HG03196 (cell line): Measurements from ENCODE around the gene TMEM263.
A peak's percentile ranks its signal among the peaks of the same experiment; 100 is the strongest.
"Not testable (repeated sequence)": the region's sequence is repeated elsewhere in the genome, so short reads cannot be mapped to it uniquely, and the experiment has no call there.

Experiments used
- ATAC-seq: cut with Tn5 transposase; IDR thresholded peaks from one replicate; pipeline ENCODE4 v1.9.1; 2021; ENCODE audit not compliant: unreplicated experiment

TMEM263 gene

GRCh38 chr12:106955377-106956047 lies at the start of gene TMEM263:
TMEM263 (plus strand) TSS chr12:106955907; CDS start chr12:106967117, 11,210 bp downstream.
- peak; percentile 70 for ATAC-seq

- no peak for ATAC-seq
Measured at GRCh38 chr12:106906715-106907114, 49.0 kb upstream of the TMEM263 start.

GRCh38 chr12:106907411-106907810 lies 48.3 kb upstream of the TMEM263 start:
- no peak for ATAC-seq

GRCh38 chr12:106907846-106908245 lies 47.9 kb upstream of the TMEM263 start:
- no peak for ATAC-seq

GRCh38 chr12:106908561-106908960 lies 47.1 kb upstream of the TMEM263 start:
- no peak for ATAC-seq

GRCh38 chr12:106910202-106910601 lies 45.5 kb upstream of the TMEM263 start:
- peak; percentile 56 for ATAC-seq

GRCh38 chr12:106911581-106911980 lies 44.1 kb upstream of the TMEM263 start:
- ATAC-seq = no peak

GRCh38 chr12:106913456-106913855 lies 42.3 kb upstream of the TMEM263 start:
- ATAC-seq = no peak

GRCh38 chr12:106914796-106915634 lies 40.7 kb upstream of the TMEM263 start:
- peak; percentile 52 for ATAC-seq

GRCh38 chr12:106915635-106916026 lies 40.1 kb upstream of the TMEM263 start:
- no peak for ATAC-seq

- ATAC-seq = no peak
Measured at GRCh38 chr12:106917503-106917902, 38.2 kb upstream of the TMEM263 start.

- no peak for ATAC-seq
Measured at GRCh38 chr12:106918746-106919145, 37.0 kb upstream of the TMEM263 start.

- ATAC-seq = no peak
Measured at GRCh38 chr12:106919910-106920544, 35.7 kb upstream of the TMEM263 start.

GRCh38 chr12:106921976-106922375 lies 33.7 kb upstream of the TMEM263 start:
- not testable (repeated sequence) for ATAC-seq

- ATAC-seq = not testable (repeated sequence)
Measured at GRCh38 chr12:106923594-106923993, 32.1 kb upstream of the TMEM263 start.

- no peak for ATAC-seq
Measured at GRCh38 chr12:106924268-106924861, 31.3 kb upstream of the TMEM263 start.

- ATAC-seq = no peak
Measured at GRCh38 chr12:106926657-106927056, 29.1 kb upstream of the TMEM263 start.

- no peak for ATAC-seq
Measured at GRCh38 chr12:106934277-106934676, 21.4 kb upstream of the TMEM263 start.

- ATAC-seq = no peak
Measured at GRCh38 chr12:106941481-106942156, 14.1 kb upstream of the TMEM263 start.

- ATAC-seq = no peak
Measured at GRCh38 chr12:106942775-106943174, 12.9 kb upstream of the TMEM263 start.
